Measurements from ENCODE around the gene ABCA2.

GRCh38 chr9:137007108-137007815 is 20.8 kb downstream of the ABCA2 start:
- TF ChIP-seq FOXA1 (IDR thresholded peaks at IDR 0.05) (no peak), CTBP1 (IDR thresholded peaks at IDR 0.05; ENCODE audit: borderline replicate concordance) (no peak)
